Measurements from ENCODE around the gene PKP4.

DNA sequence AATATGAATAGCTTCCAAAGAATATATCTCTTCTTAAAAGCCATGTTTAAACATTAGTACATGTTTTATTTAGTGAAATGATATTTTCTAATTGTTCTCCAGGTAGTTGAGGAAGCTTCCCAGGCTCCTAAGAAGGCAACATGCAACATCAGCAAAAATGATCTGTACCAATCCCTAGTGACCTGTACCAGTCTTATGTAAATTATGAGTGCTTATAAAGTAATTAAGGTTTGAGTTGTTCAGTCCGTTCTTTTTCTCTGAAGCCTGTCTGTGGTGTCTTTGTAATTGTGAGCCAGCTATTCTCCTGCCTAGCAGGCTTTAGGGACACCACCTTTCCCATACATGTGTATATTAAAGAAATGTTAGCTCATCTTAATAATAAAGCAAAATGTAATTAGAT lies 98.2 kb downstream of the PKP4 start:
- TF ChIP-seq, protein P1, sequence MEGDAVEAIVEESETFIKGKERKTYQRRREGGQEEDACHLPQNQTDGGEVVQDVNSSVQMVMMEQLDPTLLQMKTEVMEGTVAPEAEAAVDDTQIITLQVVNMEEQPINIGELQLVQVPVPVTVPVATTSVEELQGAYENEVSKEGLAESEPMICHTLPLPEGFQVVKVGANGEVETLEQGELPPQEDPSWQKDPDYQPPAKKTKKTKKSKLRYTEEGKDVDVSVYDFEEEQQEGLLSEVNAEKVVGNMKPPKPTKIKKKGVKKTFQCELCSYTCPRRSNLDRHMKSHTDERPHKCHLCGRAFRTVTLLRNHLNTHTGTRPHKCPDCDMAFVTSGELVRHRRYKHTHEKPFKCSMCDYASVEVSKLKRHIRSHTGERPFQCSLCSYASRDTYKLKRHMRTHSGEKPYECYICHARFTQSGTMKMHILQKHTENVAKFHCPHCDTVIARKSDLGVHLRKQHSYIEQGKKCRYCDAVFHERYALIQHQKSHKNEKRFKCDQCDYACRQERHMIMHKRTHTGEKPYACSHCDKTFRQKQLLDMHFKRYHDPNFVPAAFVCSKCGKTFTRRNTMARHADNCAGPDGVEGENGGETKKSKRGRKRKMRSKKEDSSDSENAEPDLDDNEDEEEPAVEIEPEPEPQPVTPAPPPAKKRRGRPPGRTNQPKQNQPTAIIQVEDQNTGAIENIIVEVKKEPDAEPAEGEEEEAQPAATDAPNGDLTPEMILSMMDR (IDR thresholded peaks at IDR 0.05): no peak
- TF ChIP-seq POLR2A (IDR thresholded peaks at IDR 0.05) (no peak), EP300 (IDR thresholded peaks at IDR 0.05) (no peak)
